Stimulated activated CD4-positive, alpha-beta T cell treated with anti-CD3 and anti-CD28 coated beads, Interleukin-4, amount 100 ng/mL, for 1 hour (primary cell): Measurements from ENCODE around the gene DOCK1.

Source experiments
- DNase-seq: peaks from one replicate; pipeline ENCODE4 v3.0.0-alpha.2; 2020

DOCK1 gene

GRCh38 chr10:126955934-126956711 lies 50.9 kb downstream of the DOCK1 start:
- no peak for DNase-seq

- no peak for DNase-seq
Measured at GRCh38 chr10:126956712-126957108, 51.5 kb downstream of the DOCK1 start.

- no peak for DNase-seq
Measured at GRCh38 chr10:126957111-126957510, 51.9 kb downstream of the DOCK1 start.

- no peak for DNase-seq
Measured at GRCh38 chr10:126959431-126959830, 54.2 kb downstream of the DOCK1 start.

GRCh38 chr10:126959906-126960685 lies 54.9 kb downstream of the DOCK1 start:
- DNase-seq: no peak

- no peak for DNase-seq
Measured at GRCh38 chr10:126963354-126963753, 58.1 kb downstream of the DOCK1 start.

GRCh38 chr10:126964190-126964589 lies 59.0 kb downstream of the DOCK1 start:
- DNase-seq: no peak

GRCh38 chr10:126966938-126967337 lies 61.7 kb downstream of the DOCK1 start:
- DNase-seq: no peak

GRCh38 chr10:126969310-126969709 lies 64.1 kb downstream of the DOCK1 start:
- no peak for DNase-seq

GRCh38 chr10:126972635-126973414 lies 67.6 kb downstream of the DOCK1 start:
- no peak for DNase-seq

- DNase-seq: no peak
Measured at GRCh38 chr10:126975221-126975620, 70.0 kb downstream of the DOCK1 start.

- DNase-seq: no peak
Measured at GRCh38 chr10:126977216-126977615, 72.0 kb downstream of the DOCK1 start.

GRCh38 chr10:126979311-126979710 lies 74.1 kb downstream of the DOCK1 start:
- DNase-seq: no peak

- no peak for DNase-seq
Measured at GRCh38 chr10:126993208-126993607, 88.0 kb downstream of the DOCK1 start.

- DNase-seq: no peak
Measured at GRCh38 chr10:126997801-126998590, 92.8 kb downstream of the DOCK1 start.

GRCh38 chr10:127000598-127000997 lies 95.4 kb downstream of the DOCK1 start:
- no peak for DNase-seq

GRCh38 chr10:127003032-127003685 lies 97.9 kb downstream of the DOCK1 start:
- DNase-seq: no peak

GRCh38 chr10:127006453-127006852 lies 101.2 kb downstream of the DOCK1 start:
- no peak for DNase-seq

- no peak for DNase-seq
Measured at GRCh38 chr10:127009366-127009765, 104.1 kb downstream of the DOCK1 start.

- DNase-seq: no peak
Measured at GRCh38 chr10:127011174-127011573, 105.9 kb downstream of the DOCK1 start.

GRCh38 chr10:127012071-127012768 lies 107.0 kb downstream of the DOCK1 start:
- DNase-seq: no peak
